MM.1S (cell line): ENCODE measurements around the gene DEFB108B.
"Not testable (repeated sequence)": the region's sequence is repeated elsewhere in the genome, so short reads cannot be mapped to it uniquely, and the experiment has no call there.

Source experiments
- CTCF ChIP-seq: fragments of 300-600 bp; sonication (generic); IDR thresholded peaks from 2 replicates; pipeline ENCODE4 v1.5.1; 2016; ENCODE audit warnings: antibody characterized with exemption, low read length, mixed read lengths
- EZH2 ChIP-seq: fragments of 300-600 bp; sonication (generic); optimal IDR thresholded peaks from 2 replicates; pipeline ENCODE3; 2017; ENCODE audit warnings: low read depth, mild to moderate bottlenecking, antibody characterized with exemption, low read length, mixed read lengths
- EZH2phosphoT487 ChIP-seq: fragments of 300-600 bp; sonication (generic); IDR thresholded peaks from 2 replicates; pipeline ENCODE4 v1.6.1; 2018; ENCODE audit warnings: antibody characterized with exemption, low read length

GRCh38 chr11:71787824-71788454 is 45.1 kb upstream of the DEFB108B start:
- TF ChIP-seq CTCF, EZH2, EZH2phosphoT487: not testable (repeated sequence)
